Adrenal gland (tissue), 12 donors: ENCODE measurements around the gene BACE1. TPM values are rescaled to one million over a fixed set of nuclear protein-coding genes. Genes with fewer than 3 reads are reported as not detected.

Source experiments
- DNase-seq, 7 donors: peaks; one replicate each; pipeline ENCODE4 v3.0.0-alpha.2; 2019 to 2020
- H3K27ac ChIP-seq, 5 donors: fragments of 200-600 bp; sonication (generic) in 4 of 5; 1 replicate in 3 of 5; 2 replicates in 2 of 5; pipeline versions ENCODE4 v1.5.1 to v1.8.0; 2016 to 2020; ENCODE audit warnings: mild to moderate bottlenecking in 1 of 5
- H3K27me3 ChIP-seq: fragments of 200-600 bp; 2 replicates; pipeline ENCODE4 v1.8.0; 2021
- H3K36me3 ChIP-seq, 2 donors: fragments of 200-600 bp; replicated peaks in 1 of 2; 1 replicate in 1 of 2; 2 replicates in 1 of 2; pipeline versions ENCODE4 v1.5.1 to v1.8.0; 2018 to 2022
- H3K4me1 ChIP-seq, 2 donors: fragments of 200-600 bp; replicated peaks in 1 of 2; 1 replicate in 1 of 2; 2 replicates in 1 of 2; pipeline versions ENCODE4 v1.5.1 to v1.8.0; 2018 to 2021
- H3K4me3 ChIP-seq, 4 donors: fragments of 200-600 bp; sonication (generic) in 3 of 4; one replicate each; pipeline ENCODE4 v1.5.1; 2016 to 2018
- H3K9me3 ChIP-seq, 3 donors: fragments of 200-600 bp; sonication (generic) in 1 of 3; replicated peaks in 1 of 3; 1 replicate in 2 of 3; 2 replicates in 1 of 3; pipeline versions ENCODE4 v1.5.1 to v1.8.0; 2016 to 2021
- CTCF ChIP-seq, 6 experiments: fragments of 450-650 bp in 4 of 6; fragments of 200-600 bp in 2 of 6; sonication (generic) in 1 of 6; IDR thresholded peaks; 1 replicate in 5 of 6; 2 replicates in 1 of 6; pipeline versions ENCODE4 v1.5.1 to v1.8.0; 2016 to 2021; ENCODE audit warnings: antibody characterized with exemption in 6 of 6, mild to moderate bottlenecking in 2 of 6, moderate library complexity in 1 of 6
- POLR2A ChIP-seq, 2 donors: fragments of 450-650 bp; IDR thresholded peaks; one replicate each; pipeline ENCODE4 v1.6.1; 2017; ENCODE audit warnings: antibody characterized with exemption in 2 of 2, mild to moderate bottlenecking in 2 of 2, moderate library complexity in 1 of 2
- WGBS, 4 donors: extraction: QIAGEN DNeasy Blood & Tissue Kit in 2 of 4; methylation state at CpG; one replicate each; pipeline versions ENCODE4 v1.1.5 to v1.1.7; 2013 to 2017; 5-methylcytosine and 5-hydroxymethylcytosine counted together
- intact Hi-C, 2 donors: fragments of 100-400 bp; cut with DNase I; formaldehyde crosslinking; loops; one replicate each; pipeline versions ENCODE4 v1.14.1 to v1.15.0; 2022 to 2023
- polyA plus RNA-seq, 3 donors: library from polyadenylated mRNA; stranded (reverse); fragments of 200-250 nt in 2 of 3; fragments of 350-450 nt in 1 of 3; fragmentation: Illumina TruSeq in 1 of 3; extraction: RNeasy Lipid Tissue Mini Kit (QIAGEN cat#74804) in 1 of 3; gene quantifications; one replicate each; pipeline ENCODE4 v1.2.3, GENCODE V29; 2013 to 2014
- total RNA-seq, 9 donors: library from RNA; depleted of rRNA in 4 of 9; stranded (reverse); fragments of >200 nt in 4 of 9; fragments of 120-200 nt in 1 of 9; fragmentation: NEBNext Ultra II Directional in 1 of 9; extraction: Animal tissue kit (Norgen Biotek cat#: 25700) in 1 of 9; gene quantifications; one replicate each; pipeline versions ENCODE4 v1.1.0 to v1.2.4, GENCODE V29; 2013 to 2023
- donor health status: healthy with polysubstance abuse.
- donor health status: Bipolar disorder and iron deficiency.
- donor health status: DM: yes; HTN: yes; CAD: no.
- donor health status: DM: no; HTN: no; CAD: no.
- donor health status: DM: no; HTN: no; CAD: no.
- donor health status: DM: yes; HTN: yes; CAD: no.

Gene BACE1
- total and polyA plus RNA-seq, 12 donors, result 9.5 to 69.1 (median 39.7) TPM

GRCh38 chr11:117315285-117316196 is 515 bp downstream of the BACE1 start:
- intact Hi-C loops, result loop anchor here (5.0 to 10.0 kb wide), 2 partner anchors 71 to 83 kb away; partner anchors contain the start of genes PCSK7 (in 1 of the 2) and RNF214 (in 1 of the 2)
- Histone ChIP-seq H3K27ac (peak overlapping the region in 3 of 5 donors; percentile 14 to 36 (median 30)), H3K4me3 (peak overlapping the region in 3 of 4 donors; percentile 48 to 93 (median 80)), H3K36me3 (no peaks in the 10 kb centered on the region), H3K27me3 (no peaks in the 10 kb centered on the region), H3K9me3 (no peaks in the 10 kb centered on the region), H3K4me1 (peaks cover 19 to 41% of the 10 kb centered on the region in 2 donors)
- 1 to 11% (median 2%) methylated on average over 9 to 61 of the region's 62 CpGs for WGBS, 4 donors
- DNase-seq, result peak in 3 of 7 donors; percentile 9 to 28 (median 24)
- no peak for TF ChIP-seq CTCF (IDR thresholded peaks at IDR 0.05)
- no peak for TF ChIP-seq POLR2A (IDR thresholded peaks at IDR 0.05)

DNA sequence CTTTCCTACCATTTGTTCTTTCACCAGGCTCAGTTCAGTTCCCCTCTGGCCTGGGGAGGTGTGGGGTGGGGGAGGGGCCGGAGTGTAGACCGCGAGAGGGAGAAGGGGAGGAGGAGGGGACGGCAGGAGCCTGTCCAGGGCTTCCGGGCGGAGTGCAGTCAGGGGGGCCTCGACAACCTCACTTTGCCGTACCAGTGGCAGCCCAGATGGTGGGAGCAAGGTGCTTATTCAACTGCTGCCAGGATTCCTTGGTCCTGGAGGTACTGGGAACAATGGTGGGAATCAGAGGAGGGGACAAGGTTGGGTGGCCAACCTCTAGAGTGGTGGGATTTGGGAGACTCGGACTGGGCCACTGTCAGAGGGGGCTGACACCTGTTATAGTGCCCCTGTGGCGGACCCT is 1.2 kb downstream of the BACE1 start:
- peak overlapping the region in 2 of 4 donors; percentile 80 to 93 for H3K4me3 ChIP-seq
- TF ChIP-seq CTCF (IDR thresholded peaks at IDR 0.05), result no peak
- TF ChIP-seq POLR2A (IDR thresholded peaks at IDR 0.05), result no peak
- peak in 2 of 7 donors; percentile 28 to 29 for DNase-seq
- peaks cover 19 to 41% of the 10 kb centered on the region in 2 donors for H3K4me1 ChIP-seq
- no peaks in the 10 kb centered on the region for H3K36me3 ChIP-seq
- 8 to 28% (median 10%) methylated on average over 7 to 10 of the region's 10 CpGs for WGBS, 4 donors
- no peaks in the 10 kb centered on the region for H3K27me3 ChIP-seq
- no peaks in the 10 kb centered on the region for H3K9me3 ChIP-seq
- intact Hi-C loops, result loop anchor here (5.0 to 10.0 kb wide), 2 partner anchors 70 to 83 kb away; partner anchors contain the start of genes PCSK7 (in 1 of the 2) and RNF214 (in 1 of the 2)
- peak overlapping the region in 1 of 5 donors; percentile 51 for H3K27ac ChIP-seq

DNA sequence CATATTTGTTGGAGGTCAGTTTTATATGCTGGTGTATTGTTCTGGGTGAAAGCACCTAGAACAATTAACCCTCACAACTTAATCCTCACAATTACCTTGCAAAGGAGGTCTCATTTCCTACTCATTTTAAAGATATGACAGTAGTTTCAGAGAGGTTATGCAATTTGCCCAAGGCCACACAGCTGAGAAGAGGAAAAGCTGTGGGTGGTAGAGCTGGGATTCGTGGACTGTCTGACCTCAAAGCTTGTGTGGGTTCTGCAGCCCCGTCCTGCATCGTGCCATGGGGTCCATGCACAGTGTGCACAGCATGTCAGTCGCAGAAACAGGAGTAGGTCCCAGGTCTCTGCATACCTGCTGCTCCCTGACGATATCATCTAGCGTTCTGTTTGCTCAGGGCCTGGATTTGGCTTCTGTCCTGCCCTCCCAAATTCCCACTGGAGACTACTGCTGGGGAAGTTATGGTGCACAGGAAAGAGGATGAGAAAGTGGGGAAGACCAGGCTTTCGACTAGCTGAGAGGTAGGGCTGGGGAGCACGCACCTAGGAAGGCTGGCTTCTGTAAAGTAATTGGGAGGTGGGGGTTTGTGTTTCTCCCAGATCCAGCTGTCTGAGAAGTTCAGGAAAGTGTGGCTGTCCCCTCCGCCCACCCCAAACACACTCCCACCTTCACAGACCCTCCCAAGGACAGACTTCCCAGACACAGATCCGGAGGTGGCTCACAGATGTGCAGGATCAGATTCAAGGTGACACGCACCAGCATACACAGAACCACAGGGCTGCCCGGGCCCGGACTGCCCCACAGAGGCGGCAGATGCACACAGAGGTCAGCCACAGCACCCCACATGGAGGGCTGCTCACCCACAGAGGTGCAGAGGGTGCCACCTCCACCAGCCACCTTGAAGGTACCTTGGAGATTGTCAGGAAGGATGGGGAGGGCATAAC is 2.0 kb downstream of the BACE1 start:
- DNase-seq, result peak in 3 of 7 donors; percentile 30 to 47 (median 33)
- H3K4me1 ChIP-seq, result peaks cover 19 to 41% of the 10 kb centered on the region in 2 donors
- TF ChIP-seq POLR2A (IDR thresholded peaks at IDR 0.05), result no peak
- WGBS, 4 donors, result 39 to 49% (median 42%) methylated on average over 9 to 14 of the region's 14 CpGs
- no peaks in the 10 kb centered on the region for H3K36me3 ChIP-seq
- H3K4me3 ChIP-seq, result peak overlapping the region in 2 of 4 donors; percentile 80 to 93
- H3K9me3 ChIP-seq, result no peaks in the 10 kb centered on the region
- H3K27ac ChIP-seq, result peak overlapping the region in 1 of 5 donors; percentile 51
- intact Hi-C loops, result loop anchor here in 1 of 2 donors (10.0 kb wide), 1 partner anchor 69 kb away; no protein-coding TSS in a partner anchor
- no peaks in the 10 kb centered on the region for H3K27me3 ChIP-seq

DNA sequence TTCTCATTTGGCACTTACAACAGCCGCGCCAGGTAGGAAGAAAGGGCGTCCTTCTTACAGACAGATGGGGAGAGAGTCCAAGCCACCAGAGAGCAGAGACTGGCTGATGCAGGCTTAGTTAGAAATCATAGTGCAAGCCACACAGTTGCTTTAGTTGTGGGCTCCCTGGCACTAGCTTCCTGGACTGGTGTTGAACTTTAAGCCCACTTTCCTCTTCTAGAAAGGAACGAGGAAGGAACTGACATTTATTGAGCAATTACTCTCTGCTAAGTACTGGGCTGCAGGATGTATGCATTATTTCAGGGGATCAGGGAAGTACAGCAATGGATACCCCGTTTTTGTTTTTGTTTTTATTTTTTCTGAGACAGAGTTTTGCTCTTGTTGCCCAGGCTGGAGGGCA is 3.0 kb downstream of the BACE1 start:
- TF ChIP-seq CTCF (IDR thresholded peaks at IDR 0.05), result no peak
- TF ChIP-seq POLR2A (IDR thresholded peaks at IDR 0.05), result no peak
- WGBS, 4 donors, result 31 to 65% (median 43%) methylated on average over 5 of the region's 5 CpGs
- H3K4me3 ChIP-seq, result no peak overlapping the region
- H3K9me3 ChIP-seq, result no peaks in the 10 kb centered on the region
- intact Hi-C loops, result loop anchor here in 1 of 2 donors (10.0 kb wide), 1 partner anchor 68 kb away; no protein-coding TSS in a partner anchor
- peaks cover 19 to 41% of the 10 kb centered on the region in 2 donors for H3K4me1 ChIP-seq
- DNase-seq, result no peak
- H3K36me3 ChIP-seq, result no peaks in the 10 kb centered on the region
- peak overlapping the region in 1 of 5 donors; percentile 9 for H3K27ac ChIP-seq
- no peaks in the 10 kb centered on the region for H3K27me3 ChIP-seq
